GM12874 (cell line): Measurements from ENCODE around the gene SLC15A1.

Experiments
- CTCF ChIP-seq: IDR thresholded peaks from 2 replicates; pipeline ENCODE4 v1.5.1; 2011; ENCODE audit warnings: low read depth, mild to moderate bottlenecking, control low read depth, low read length, moderate library complexity; ENCODE audit not compliant: insufficient read depth

SLC15A1 gene

GRCh38 chr13:98774776-98775175 lies 22.3 kb upstream of the SLC15A1 start:
- TF ChIP-seq CTCF, result no peak

DNA sequence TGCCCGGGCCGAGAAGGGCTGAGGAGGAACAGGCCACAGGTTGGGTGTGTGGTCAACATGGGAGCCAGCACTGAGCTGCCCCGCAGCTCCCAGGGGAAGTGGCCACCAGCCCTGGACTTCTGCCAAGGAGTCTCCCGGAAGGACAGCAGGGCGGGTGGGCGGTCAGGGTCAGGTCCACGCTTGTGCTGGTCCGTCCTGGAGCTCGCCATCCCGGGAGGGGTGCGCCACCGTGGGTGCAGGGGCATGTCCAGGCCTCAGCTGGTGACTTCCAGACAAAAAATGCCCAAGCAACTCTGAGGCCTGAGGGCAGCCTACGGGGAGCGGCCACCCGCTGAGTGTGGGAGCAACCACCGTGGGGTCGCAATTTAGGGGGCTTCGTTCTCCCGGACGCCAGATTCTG lies 21.4 kb upstream of the SLC15A1 start:
- no peak for TF ChIP-seq CTCF

DNA sequence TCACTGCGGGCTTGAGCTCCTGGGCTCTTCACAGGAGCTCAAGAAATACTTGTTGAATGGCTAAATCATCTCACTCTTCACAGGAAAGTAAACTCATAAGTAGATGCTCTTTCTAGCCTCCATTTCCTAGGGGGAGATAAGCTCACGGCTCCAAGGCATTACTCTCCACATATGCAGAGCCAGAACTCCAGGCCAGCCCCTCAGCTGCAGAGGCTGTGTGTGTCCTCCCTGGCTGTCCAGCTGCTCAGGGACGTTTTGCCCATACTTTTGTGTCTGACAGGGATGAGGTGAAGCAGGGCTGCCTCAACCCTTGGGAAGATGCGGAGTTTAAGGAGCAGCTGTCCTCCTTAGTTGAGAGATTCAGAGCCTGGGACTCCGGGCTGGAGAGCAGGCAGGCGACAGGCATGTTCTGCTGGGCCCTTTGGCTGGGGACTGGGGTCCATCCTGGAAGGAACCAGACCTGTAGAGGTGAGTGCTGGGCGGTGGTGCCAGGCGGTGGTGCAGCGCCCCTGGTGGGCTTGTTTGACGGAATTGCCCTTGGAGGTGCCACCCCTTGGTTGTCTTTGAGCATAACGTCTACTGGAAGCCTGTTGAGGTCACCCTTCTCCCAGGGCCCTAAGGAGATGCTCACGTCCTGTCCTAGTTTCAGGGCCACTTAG lies 20.5 kb upstream of the SLC15A1 start:
- TF ChIP-seq CTCF, result peak; percentile 22; the same call in 1 of the 2 replicates

DNA sequence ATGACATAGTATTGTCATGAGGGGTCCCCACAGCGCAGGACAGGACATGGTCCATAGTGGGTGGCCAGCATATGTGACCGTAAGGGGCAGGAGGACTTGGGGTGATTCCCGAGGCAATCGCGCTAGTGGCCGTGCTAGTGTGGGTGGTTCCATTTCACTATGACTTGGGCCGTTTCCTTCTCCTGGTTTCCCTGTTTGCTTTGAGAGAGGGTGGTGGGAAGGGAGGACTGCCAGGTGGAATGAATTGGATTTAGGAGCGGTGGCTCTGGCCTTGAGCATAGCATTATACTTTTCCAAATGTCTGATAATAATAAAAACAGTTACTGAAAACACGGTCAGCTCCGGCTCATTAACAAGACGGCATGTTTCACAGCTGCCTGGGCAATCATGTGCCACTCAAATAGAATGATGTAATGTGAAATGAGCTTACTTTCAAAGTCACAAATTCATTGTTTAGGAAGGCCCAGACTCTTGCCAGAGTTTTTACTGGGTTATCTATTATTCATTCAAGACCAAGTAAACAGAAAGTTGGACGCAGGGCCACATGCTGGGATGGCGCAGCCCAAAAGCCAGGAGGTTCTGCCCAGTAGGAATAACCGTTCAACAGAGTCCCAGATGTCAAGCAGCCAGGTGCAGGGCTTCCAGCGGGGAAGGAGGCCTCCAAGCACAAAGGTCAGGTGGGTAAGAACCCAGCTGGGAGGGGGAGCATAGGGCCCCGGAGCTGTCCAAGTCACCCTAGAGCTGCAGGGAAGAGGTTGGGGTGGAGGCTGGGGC lies 19.6 kb upstream of the SLC15A1 start:
- no peak for TF ChIP-seq CTCF

DNA sequence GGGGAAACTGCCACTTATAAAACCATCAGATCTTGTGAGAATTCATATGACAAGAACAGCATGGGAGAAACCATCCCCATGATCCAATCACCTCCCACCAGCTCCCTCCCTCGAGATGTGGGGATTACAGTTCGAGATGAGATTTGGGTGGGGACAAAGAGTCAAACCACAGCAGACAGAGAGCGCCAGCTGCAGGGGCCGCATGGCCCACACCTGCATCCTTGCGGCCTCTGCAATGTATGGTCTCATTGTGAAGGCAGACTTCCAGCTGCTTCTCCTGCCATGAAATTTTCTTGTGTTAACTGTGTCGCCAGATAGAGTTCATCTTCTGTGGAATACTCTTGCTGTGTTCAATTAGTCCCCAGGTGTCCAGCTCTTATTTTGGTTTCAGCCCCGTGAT lies 17.3 kb upstream of the SLC15A1 start:
- TF ChIP-seq CTCF, result no peak

DNA sequence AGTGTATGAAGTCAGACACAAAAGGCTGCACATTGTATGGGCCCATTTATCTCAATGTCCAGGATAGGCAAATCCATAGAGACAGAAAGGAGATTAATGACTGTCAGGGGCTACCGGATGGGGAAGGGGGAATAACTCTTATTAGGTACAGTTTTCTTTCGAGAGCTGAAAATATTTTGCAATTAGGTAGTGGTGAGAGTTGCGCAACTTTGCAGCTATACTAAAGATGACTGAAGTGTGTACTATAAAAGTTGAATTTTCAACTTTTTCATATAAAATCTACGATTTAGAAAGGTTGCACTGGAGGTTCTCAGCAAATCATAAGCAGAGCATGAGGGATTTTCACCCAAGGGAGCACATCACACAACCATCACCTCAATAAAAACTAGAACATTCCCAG lies 16.1 kb upstream of the SLC15A1 start:
- TF ChIP-seq CTCF, result no peak

GRCh38 chr13:98766697-98767096 lies 14.2 kb upstream of the SLC15A1 start:
- TF ChIP-seq CTCF, result no peak
